GM12892 (cell line): ENCODE data around the gene EFCAB13.

Experiments
- POLR2A ChIP-seq: IDR thresholded peaks from 2 replicates; pipeline ENCODE4 v1.6.1; 2011; ENCODE audit warnings: low read depth, low read length, control low read depth
- POLR2AphosphoS5 ChIP-seq: IDR thresholded peaks from 2 replicates; pipeline ENCODE4 v1.6.1; 2011; ENCODE audit warnings: low read depth, low read length, control low read depth
- TAF1 ChIP-seq: IDR thresholded peaks from 2 replicates; pipeline ENCODE4 v1.6.1; 2011; ENCODE audit warnings: low read depth, mild to moderate bottlenecking, control low read depth, low read length, borderline replicate concordance

- TF ChIP-seq TAF1 = no peak
- no peak for TF ChIP-seq POLR2AphosphoS5
- TF ChIP-seq POLR2A = no peak
Measured at GRCh38 chr17:47291242-47291873, 32.4 kb upstream of the EFCAB13 start.
